ENCODE results near the gene BHMT2.

DNA sequence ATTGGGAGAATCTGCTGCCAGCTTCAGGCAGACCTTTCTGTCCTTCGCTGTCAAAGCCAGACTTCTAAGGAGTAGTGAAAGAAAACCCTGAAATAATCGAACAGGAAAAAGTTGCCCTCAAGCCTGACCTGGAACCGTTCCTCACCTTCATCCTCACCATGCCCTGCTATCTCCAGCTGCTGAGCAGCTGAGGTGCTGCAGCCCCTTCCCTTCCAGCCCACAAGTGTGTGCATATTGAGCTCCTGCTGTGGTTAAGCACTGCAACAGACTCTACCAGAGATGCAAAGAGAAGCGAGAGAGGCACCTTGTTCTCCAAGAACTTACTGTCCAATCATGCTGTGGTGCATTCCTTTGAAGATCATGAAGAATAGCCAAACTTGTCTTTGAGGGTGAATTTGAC, 18.9 kb downstream of the BHMT2 start:
- TF ChIP-seq, protein P1, sequence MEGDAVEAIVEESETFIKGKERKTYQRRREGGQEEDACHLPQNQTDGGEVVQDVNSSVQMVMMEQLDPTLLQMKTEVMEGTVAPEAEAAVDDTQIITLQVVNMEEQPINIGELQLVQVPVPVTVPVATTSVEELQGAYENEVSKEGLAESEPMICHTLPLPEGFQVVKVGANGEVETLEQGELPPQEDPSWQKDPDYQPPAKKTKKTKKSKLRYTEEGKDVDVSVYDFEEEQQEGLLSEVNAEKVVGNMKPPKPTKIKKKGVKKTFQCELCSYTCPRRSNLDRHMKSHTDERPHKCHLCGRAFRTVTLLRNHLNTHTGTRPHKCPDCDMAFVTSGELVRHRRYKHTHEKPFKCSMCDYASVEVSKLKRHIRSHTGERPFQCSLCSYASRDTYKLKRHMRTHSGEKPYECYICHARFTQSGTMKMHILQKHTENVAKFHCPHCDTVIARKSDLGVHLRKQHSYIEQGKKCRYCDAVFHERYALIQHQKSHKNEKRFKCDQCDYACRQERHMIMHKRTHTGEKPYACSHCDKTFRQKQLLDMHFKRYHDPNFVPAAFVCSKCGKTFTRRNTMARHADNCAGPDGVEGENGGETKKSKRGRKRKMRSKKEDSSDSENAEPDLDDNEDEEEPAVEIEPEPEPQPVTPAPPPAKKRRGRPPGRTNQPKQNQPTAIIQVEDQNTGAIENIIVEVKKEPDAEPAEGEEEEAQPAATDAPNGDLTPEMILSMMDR (IDR thresholded peaks at IDR 0.05), result no peak
- no peak for TF ChIP-seq POLR2A (IDR thresholded peaks at IDR 0.05)

Measured in testis (tissue), 2 donors.